ENCODE results near the gene NOL4.
"Not testable (repeated sequence)": the region's sequence is repeated elsewhere in the genome, so short reads cannot be mapped to it uniquely, and the experiment has no call there.

NOL4 gene
- long read RNA-seq, partial matches to known transcripts = 0 of 2 reads
- long read RNA-seq, other reads (novel, unspliced or antisense) = 2 of 2 reads

- no peak for TF ChIP-seq POLR2AphosphoS5 (IDR thresholded peaks at IDR 0.05; ENCODE audit: low read depth)
- no peak for TF ChIP-seq SPI1 (IDR thresholded peaks at IDR 0.05; ENCODE audit: borderline replicate concordance, low read depth)
- TF ChIP-seq CTCF (IDR thresholded peaks at IDR 0.05; ENCODE audit: insufficient read depth, low read length) = no peak
- TF ChIP-seq REST (IDR thresholded peaks at IDR 0.05; ENCODE audit: insufficient replicate concordance, low read depth) = no peak
- TF ChIP-seq GABPA (IDR thresholded peaks at IDR 0.05; ENCODE audit: low read depth) = no peak
- H3K27me3 ChIP-seq (ENCODE audit: insufficient read depth, poor library complexity, severe bottlenecking) = peaks cover 51% of the 10 kb centered on the region
- DNase-seq (ENCODE audit: low read depth in 1 of 2, low spot score in 1 of 2) = no peak
- no peak within 1 kb of the TSS for H3K27ac ChIP-seq (replicated peaks)
- no peak within 1 kb of the TSS for H3K4me3 ChIP-seq (replicated peaks; ENCODE audit: insufficient read depth, low read length)
Observed at GRCh38 chr18:34224423-34225217, at the start of gene NOL4. Gene NOL4, minus strand, starts transcription at chr18:34224913. Its CDS starts 1,660 bp downstream, at chr18:34223253.

GRCh38 chr18:34266029-34266428 lies 41.3 kb upstream of the NOL4 start:
- H3K27ac ChIP-seq (replicated peaks); H3K27me3 ChIP-seq (ENCODE audit: insufficient read depth, poor library complexity, severe bottlenecking); H3K4me3 ChIP-seq (replicated peaks; ENCODE audit: insufficient read depth, low read length); DNase-seq (ENCODE audit: low read depth in 1 of 2, low spot score in 1 of 2): not testable (repeated sequence)

- no peaks in the 10 kb centered on the region for H3K27me3 ChIP-seq (ENCODE audit: insufficient read depth, poor library complexity, severe bottlenecking)
- no peak for DNase-seq (ENCODE audit: low read depth in 1 of 2, low spot score in 1 of 2)
- H3K27ac ChIP-seq (replicated peaks) = no peak overlapping the region
- H3K4me3 ChIP-seq (replicated peaks; ENCODE audit: insufficient read depth, low read length) = no peak overlapping the region
- TF ChIP-seq REST (IDR thresholded peaks at IDR 0.05; ENCODE audit: insufficient replicate concordance, low read depth) = no peak
- no peak for TF ChIP-seq GABPA (IDR thresholded peaks at IDR 0.05; ENCODE audit: low read depth)
- no peak for TF ChIP-seq CTCF (IDR thresholded peaks at IDR 0.05; ENCODE audit: insufficient read depth, low read length)
Observed at GRCh38 chr18:34261865-34262780, 37.4 kb upstream of the NOL4 start.

GRCh38 chr18:34258176-34258575 lies 33.5 kb upstream of the NOL4 start:
- Histone ChIP-seq H3K27ac (replicated peaks) (no peak overlapping the region), H3K4me3 (replicated peaks; ENCODE audit: insufficient read depth, low read length) (no peak overlapping the region), H3K27me3 (ENCODE audit: insufficient read depth, poor library complexity, severe bottlenecking) (no peaks in the 10 kb centered on the region)
- no peak for DNase-seq (ENCODE audit: low read depth in 1 of 2, low spot score in 1 of 2)
- no peak for TF ChIP-seq CTCF (IDR thresholded peaks at IDR 0.05; ENCODE audit: insufficient read depth, low read length)
- no peak for TF ChIP-seq POLR2AphosphoS5 (IDR thresholded peaks at IDR 0.05; ENCODE audit: low read depth)
- TF ChIP-seq SPI1 (IDR thresholded peaks at IDR 0.05; ENCODE audit: borderline replicate concordance, low read depth) = no peak
- TF ChIP-seq REST (IDR thresholded peaks at IDR 0.05; ENCODE audit: insufficient replicate concordance, low read depth) = no peak
- no peak for TF ChIP-seq GABPA (IDR thresholded peaks at IDR 0.05; ENCODE audit: low read depth)
